GM18499 (cell line): Measurements from ENCODE around the gene MR1.

ENCODE experiments used
- ATAC-seq: cut with Tn5 transposase; IDR thresholded peaks from one replicate; pipeline ENCODE4 v1.9.1; 2021; ENCODE audit warnings: moderate number of reproducible peaks; ENCODE audit not compliant: insufficient read depth, unreplicated experiment

MR1 gene

GRCh38 chr1:181061891-181062835, 28.4 kb downstream of the MR1 start:
- ATAC-seq, result peak; percentile 44

GRCh38 chr1:181062836-181063428, 29.1 kb downstream of the MR1 start:
- peak; percentile 68 for ATAC-seq

GRCh38 chr1:181064011-181064623, 30.3 kb downstream of the MR1 start:
- ATAC-seq, result no peak

DNA sequence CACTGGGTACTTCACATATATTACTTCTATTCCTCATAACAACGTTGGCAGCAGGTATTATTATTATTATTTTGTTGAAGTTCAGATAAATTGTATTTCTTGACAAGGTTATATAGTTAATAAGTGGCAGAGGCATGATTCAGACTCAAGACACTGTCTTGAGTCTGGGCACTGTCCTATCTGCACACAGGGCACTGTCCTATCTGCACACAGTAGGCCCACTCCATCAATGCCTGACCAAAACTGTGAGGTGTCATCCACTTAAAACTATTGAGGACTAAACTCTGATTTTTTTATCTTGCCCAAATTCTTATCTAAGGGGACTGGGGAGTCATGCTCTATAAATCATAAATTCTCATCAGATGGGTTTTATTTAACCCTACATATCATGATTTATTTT, 30.9 kb downstream of the MR1 start:
- ATAC-seq, result no peak

- no peak for ATAC-seq
Measured at GRCh38 chr1:181073638-181074037, 39.9 kb downstream of the MR1 start.

DNA sequence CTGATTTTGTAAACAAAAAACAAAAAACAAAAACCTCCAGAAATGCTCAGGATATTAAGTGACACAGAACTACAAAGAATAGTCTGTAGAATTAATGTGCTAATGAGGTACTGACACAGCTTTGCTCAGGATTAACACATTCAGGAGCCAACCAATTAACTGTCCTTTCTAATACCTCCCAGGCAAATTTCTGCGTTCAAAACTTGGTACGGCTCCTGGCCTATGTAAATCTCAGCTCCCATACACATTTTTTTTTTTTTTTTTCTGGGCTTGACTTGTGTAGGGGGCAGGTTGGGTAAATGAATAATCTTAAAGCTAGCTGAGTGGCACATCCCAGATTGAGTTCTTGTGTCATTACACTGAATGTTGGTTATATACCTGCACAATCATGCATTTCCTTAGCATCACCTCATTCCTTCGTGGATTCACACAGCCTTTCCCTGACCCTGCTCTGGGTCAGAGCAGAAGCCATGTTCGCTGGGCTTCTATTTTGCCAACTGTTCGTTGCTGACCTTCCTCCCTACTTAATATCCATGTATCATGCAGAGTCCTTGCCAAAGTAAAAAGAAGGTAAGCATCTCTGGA, 42.1 kb downstream of the MR1 start:
- ATAC-seq, result no peak

GRCh38 chr1:181076852-181077251, 43.1 kb downstream of the MR1 start:
- no peak for ATAC-seq

DNA sequence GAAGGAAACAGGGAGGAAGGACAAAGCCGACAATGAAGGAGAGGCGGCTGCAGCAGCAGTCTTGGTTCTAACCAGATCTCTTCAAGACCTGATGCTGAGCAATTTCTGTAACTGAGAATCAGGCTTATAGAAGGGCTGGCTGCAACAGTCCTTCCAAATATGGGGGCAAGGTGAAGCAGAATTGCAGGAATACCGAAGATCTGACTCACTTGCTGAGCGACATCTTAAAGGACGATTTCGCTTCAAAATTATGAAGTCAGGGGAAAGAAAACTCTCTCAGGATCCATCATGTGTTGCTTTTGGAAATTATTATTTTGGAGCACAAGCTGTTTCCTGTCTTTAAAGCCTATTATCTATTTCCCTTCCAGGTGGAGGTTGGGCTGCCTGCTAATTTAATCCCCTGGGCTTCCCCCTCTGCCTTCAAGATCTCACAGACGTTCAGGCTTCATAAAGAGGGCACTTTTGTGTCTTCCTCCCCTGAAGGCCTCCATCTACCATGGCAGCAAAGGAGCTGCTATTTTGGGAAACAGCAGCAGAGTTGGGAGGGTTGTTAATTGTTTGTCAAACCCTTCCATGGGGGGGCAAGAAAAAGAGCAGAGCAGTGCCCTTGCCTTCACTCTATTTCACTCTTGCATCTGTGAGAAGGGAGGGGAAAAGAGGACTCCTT, 43.9 kb downstream of the MR1 start:
- ATAC-seq, result no peak

- ATAC-seq, result no peak
Measured at GRCh38 chr1:181079382-181079781, 45.6 kb downstream of the MR1 start.

- ATAC-seq, result no peak
Measured at GRCh38 chr1:181079920-181080319, 46.1 kb downstream of the MR1 start.

DNA sequence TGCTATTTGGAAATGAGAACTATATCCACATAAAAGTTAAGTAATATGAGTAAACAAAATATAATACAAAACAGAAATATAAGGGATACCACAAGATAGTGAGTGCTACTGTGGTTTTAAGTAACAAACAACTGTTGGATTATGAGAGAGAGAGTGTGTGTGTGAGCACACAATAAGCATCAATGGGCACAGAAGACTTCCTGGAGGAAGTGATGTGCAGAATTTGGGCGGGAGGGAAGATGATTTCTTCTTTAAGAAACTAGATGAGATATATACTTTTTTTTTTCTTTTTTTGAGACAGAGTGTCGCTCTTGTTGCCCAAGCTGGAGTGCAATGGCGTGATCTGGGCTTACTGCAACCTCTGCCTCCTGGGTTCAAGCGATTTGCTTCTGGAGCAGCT, 46.8 kb downstream of the MR1 start:
- no peak for ATAC-seq

DNA sequence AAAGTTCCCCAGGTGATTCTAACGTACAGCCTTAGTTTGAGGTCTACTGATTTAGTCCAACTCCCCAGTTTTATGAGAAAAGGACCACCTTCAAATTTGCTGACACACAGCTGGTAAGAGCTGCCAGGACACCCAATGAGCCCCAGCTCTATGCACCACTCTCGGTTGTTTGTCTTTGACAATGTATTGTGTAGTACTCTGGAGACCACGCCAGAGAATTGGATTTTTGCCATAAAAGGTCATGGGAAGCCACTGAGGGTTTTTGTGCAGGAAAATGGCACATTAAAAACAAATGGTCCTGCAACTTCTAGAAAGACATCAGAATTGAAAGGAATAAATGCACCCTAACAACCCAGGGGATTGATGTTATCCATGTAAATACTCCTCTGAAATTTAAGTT, 47.6 kb downstream of the MR1 start:
- no peak for ATAC-seq

DNA sequence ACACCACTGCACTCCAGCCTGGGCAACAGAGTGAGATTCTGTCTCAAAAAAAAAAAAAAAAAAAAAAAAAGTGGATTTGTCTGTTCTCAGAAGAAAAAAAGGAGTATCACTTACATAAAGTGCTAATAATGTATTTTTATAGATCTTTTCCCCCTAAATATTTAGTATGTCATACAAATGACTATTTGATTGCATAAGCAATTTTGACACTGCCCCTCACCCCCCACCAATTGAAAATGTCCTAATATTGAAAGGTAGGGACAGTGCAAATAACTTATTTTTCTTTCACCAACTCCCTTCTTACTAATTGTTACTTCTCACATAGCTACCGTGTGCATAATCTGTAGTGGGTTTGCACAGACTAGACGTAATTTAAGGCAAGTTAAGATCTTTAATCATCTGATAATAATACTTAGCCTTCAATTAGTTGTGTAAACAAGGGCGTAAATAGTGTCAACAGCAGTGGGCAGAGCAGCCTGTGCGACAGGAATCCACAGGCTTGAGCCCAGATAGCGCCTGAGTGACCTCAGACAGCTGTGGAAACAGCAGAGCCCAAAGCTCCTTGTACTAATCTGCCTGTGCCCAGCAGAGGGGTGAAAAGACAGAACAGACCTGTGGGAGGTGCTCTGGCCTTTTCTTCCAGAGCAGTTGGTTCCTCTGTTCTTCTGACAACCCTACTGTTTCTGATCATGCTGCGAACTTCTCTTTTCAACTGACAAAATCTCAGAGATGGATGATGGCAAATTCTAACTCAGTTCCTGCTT, 50.2 kb downstream of the MR1 start:
- no peak for ATAC-seq

DNA sequence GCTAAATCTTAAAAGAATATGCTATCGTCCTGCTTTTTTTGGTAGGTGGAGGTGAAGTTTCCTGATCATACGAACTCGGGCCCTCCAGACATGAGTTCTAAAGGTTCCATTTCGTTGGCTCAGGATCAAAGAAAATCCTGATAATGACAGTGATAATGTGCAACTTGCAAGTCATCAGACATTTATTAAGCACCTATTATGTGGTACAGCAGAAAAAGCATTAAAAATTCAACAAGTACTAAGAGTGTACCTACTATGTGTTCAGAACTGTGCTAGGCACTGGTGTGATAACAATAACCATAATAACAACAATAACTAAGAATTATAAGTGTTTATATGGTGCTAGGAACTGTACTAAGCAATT, 50.8 kb downstream of the MR1 start:
- ATAC-seq, result no peak

DNA sequence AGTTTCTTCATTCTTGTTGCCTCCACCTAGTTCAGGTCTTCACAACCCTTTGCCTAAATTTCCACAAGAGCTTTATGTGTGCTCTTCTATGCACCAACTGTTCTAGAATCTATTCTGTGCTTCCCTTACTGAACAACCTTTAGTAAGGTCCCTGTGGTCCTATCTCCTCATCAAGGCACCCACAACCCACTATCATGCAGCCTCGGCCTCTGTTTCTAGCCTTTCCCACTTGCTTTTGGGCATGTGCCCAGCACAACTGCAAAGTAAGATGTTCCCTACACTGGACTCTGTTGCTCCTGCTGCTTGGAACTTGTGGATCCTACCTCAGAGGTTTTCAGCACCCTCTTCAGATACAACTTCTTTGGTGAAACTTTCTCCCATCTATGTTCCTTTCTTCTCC, 52.3 kb downstream of the MR1 start:
- ATAC-seq, result no peak

DNA sequence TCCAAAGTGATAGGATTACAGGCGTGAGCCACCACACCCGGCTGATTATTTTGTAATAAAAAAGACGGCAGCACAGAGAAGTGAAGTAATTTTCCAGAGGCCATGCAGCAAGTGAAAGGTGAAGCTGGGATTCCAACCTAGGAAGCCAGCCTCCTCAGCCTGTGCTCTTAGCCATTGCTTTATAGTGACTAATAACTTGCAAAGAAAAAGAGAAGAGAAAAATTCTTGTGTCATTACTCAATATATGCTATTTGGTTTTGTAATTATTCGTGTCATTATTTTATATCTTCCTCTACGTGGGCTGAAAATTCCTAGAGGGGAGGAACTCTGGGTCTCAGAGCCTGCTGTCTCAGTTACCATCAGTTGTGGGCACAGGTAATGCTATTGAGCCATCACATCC, 53.1 kb downstream of the MR1 start:
- no peak for ATAC-seq

- ATAC-seq, result no peak
Measured at GRCh38 chr1:181087400-181087901, 53.7 kb downstream of the MR1 start.

GRCh38 chr1:181088079-181089016, 54.6 kb downstream of the MR1 start, which contains the start of gene IER5:
TSS of gene IER5 (plus strand) at chr1:181088700. CDS start at chr1:181088903, 203 bp downstream.
- ATAC-seq, result peak; percentile 45
